PC-9 (cell line): Measurements from ENCODE around the gene CLEC4D. TPM values are rescaled to one million over a fixed set of nuclear protein-coding genes. Genes with fewer than 3 reads are reported as not detected.

ENCODE experiments used
- BruUV-seq: library from RNA; stranded (reverse); fragments of 400-500 nt; replicated peaks from 2 replicates; lab custom pipeline; 2021; lab: Mats Ljungman, UMichigan
- CTCF ChIA-PET: fragments of 300-600 bp; sonication (Branson Sonifier 250); formaldehyde crosslinking; loops from one replicate; lab custom pipeline; 2022; ENCODE audit warnings: antibody characterized with exemption; lab: Charles Lee
- POLR2A ChIA-PET: fragments of 300-600 bp; sonication (Branson Sonifier 250); formaldehyde crosslinking; loops from one replicate; lab custom pipeline; 2022; ENCODE audit warnings: antibody characterized with exemption; ENCODE audit not compliant: unreplicated experiment; lab: Charles Lee
- DNase-seq, 2 experiments: peaks; one replicate each; pipeline versions ENCODE4 v3.0.0 to v3.0.0-alpha.2; 2015 to 2022; ENCODE audit warnings: mixed read lengths in 1 of 2
- H2AFZ ChIP-seq: fragments of 200-600 bp; sonication (generic); 2 replicates; pipeline ENCODE4 v1.8.1; 2017; ENCODE audit warnings: antibody characterized with exemption
- H3F3A ChIP-seq: fragments of 200-600 bp; sonication (generic); 2 replicates; pipeline ENCODE4 v1.8.1; 2017; ENCODE audit warnings: antibody characterized with exemption, mild to moderate bottlenecking, low read depth; ENCODE audit not compliant: insufficient read depth
- H3K27ac ChIP-seq: fragments of 200-600 bp; sonication (generic); 2 replicates; pipeline ENCODE4 v1.6.1; 2016; ENCODE audit warnings: mixed run types
- H3K27me3 ChIP-seq: fragments of 200-600 bp; sonication (generic); 2 replicates; pipeline ENCODE4 v1.6.1; 2016; ENCODE audit warnings: low read depth, mixed run types; ENCODE audit not compliant: insufficient read depth
- H3K36me3 ChIP-seq: fragments of 200-600 bp; sonication (generic); 2 replicates; pipeline ENCODE4 v1.6.1; 2016; ENCODE audit warnings: low read depth, mixed run types
- H3K4me1 ChIP-seq: fragments of 200-600 bp; sonication (generic); replicated peaks from 2 replicates; pipeline ENCODE4 v1.6.1; 2016; ENCODE audit warnings: mixed run types; ENCODE audit not compliant: insufficient read depth
- H3K4me2 ChIP-seq: fragments of 200-600 bp; sonication (generic); 2 replicates; pipeline ENCODE4 v1.6.1; 2017; ENCODE audit warnings: mixed run types
- H3K4me3 ChIP-seq: fragments of 200-600 bp; sonication (generic); 2 replicates; pipeline ENCODE4 v1.6.1; 2016; ENCODE audit warnings: mixed run types
- H3K79me2 ChIP-seq: fragments of 200-600 bp; sonication (generic); 2 replicates; pipeline ENCODE4 v1.6.1; 2017; ENCODE audit warnings: low read depth, mixed run types
- H3K9me2 ChIP-seq: fragments of 200-600 bp; sonication (generic); 2 replicates; pipeline ENCODE4 v1.8.1; 2017; ENCODE audit warnings: mild to moderate bottlenecking; ENCODE audit not compliant: insufficient read depth
- H3K9me3 ChIP-seq: fragments of 200-600 bp; sonication (generic); 2 replicates; pipeline ENCODE4 v1.8.1; 2016; ENCODE audit warnings: low read depth; ENCODE audit not compliant: insufficient read depth
- H4K20me1 ChIP-seq: fragments of 200-600 bp; sonication (generic); 2 replicates; pipeline ENCODE4 v1.8.1; 2017; ENCODE audit not compliant: insufficient read depth
- CTCF ChIP-seq: fragments of 200-600 bp; sonication (generic); conservative IDR thresholded peaks from 2 replicates; pipeline ENCODE4 v1.6.1; 2017; ENCODE audit warnings: mixed run types, antibody characterized with exemption, mild to moderate bottlenecking, moderate library complexity
- EZH2 ChIP-seq: fragments of 200-600 bp; sonication (generic); IDR thresholded peaks from 2 replicates; pipeline ENCODE4 v1.8.0; 2017; ENCODE audit warnings: antibody characterized with exemption, low read depth
- intact Hi-C: fragments of 100-400 bp; cut with micrococcal nuclease; formaldehyde crosslinking; loops from one replicate; pipeline ENCODE4 v1.10.0; 2022; ENCODE audit not compliant: unreplicated experiment
- total RNA-seq: library from RNA; stranded (reverse); gene quantifications from 2 replicates; pipeline ENCODE4 v1.2.3, GENCODE V29; 2021

Gene CLEC4D
- total RNA-seq, 1 experiment from 2014 or later: not detected

- H3K4me3 ChIP-seq: no peak overlapping the region
- H2AFZ ChIP-seq: no peak overlapping the region
- H3K27ac ChIP-seq: no peak overlapping the region
- H3K9me2 ChIP-seq: no peaks in the 10 kb centered on the region
- ChIA-PET CTCF (no interaction called here), POLR2A (no interaction called here)
- no peaks in the 10 kb centered on the region for H4K20me1 ChIP-seq
- TF ChIP-seq CTCF (no peak), EZH2 (no peak)
- H3K79me2 ChIP-seq: no peaks in the 10 kb centered on the region
- H3K4me2 ChIP-seq: no peak overlapping the region
- H3K36me3 ChIP-seq: no peaks in the 10 kb centered on the region
- H3F3A ChIP-seq: no peaks in the 10 kb centered on the region
- H3K9me3 ChIP-seq: no peaks in the 10 kb centered on the region
- no peaks in the 10 kb centered on the region for H3K27me3 ChIP-seq
- H3K4me1 ChIP-seq: no peaks in the 10 kb centered on the region
- no peak for DNase-seq
- intact Hi-C loops: no loop called here
- no TSS peak for BruUV-seq
These were observed 39.9 kb downstream of the CLEC4D start for GRCh38 chr12:8553088-8553627.

- no peaks in the 10 kb centered on the region for H3K4me1 ChIP-seq
- H3K4me2 ChIP-seq: no peak overlapping the region
- H3K27me3 ChIP-seq: no peaks in the 10 kb centered on the region
- CTCF ChIA-PET: interaction anchor here (0.6 kb wide), 1 partner anchor 11 kb away, joined by 7 read pairs; no protein-coding TSS in a partner anchor
- TF ChIP-seq CTCF (no peak), EZH2 (no peak)
- no peaks in the 10 kb centered on the region for H3K9me3 ChIP-seq
- no peak overlapping the region for H2AFZ ChIP-seq
- intact Hi-C loops: no loop called here
- H3K79me2 ChIP-seq: no peaks in the 10 kb centered on the region
- no peak overlapping the region for H3K4me3 ChIP-seq
- H3K27ac ChIP-seq: no peak overlapping the region
- H4K20me1 ChIP-seq: no peaks in the 10 kb centered on the region
- H3F3A ChIP-seq: no peaks in the 10 kb centered on the region
- no peaks in the 10 kb centered on the region for H3K9me2 ChIP-seq
- BruUV-seq: no TSS peak
- no peaks in the 10 kb centered on the region for H3K36me3 ChIP-seq
- DNase-seq: peak in 1 of 2 experiments; percentile 5
- POLR2A ChIA-PET: interaction anchor here (0.5 kb wide), 1 partner anchor 8 kb away, joined by 3 read pairs; no protein-coding TSS in a partner anchor
These were observed 41.3 kb downstream of the CLEC4D start for GRCh38 chr12:8554451-8555195.

GRCh38 chr12:8556531-8557097 is 43.3 kb downstream of the CLEC4D start:
- intact Hi-C loops: no loop called here
- BruUV-seq: no TSS peak
- Histone ChIP-seq H3K79me2 (no peaks in the 10 kb centered on the region), H3K27ac (no peak overlapping the region), H3K27me3 (no peaks in the 10 kb centered on the region; the same call in 1 of the 2 replicates), H2AFZ (no peak overlapping the region), H3K4me3 (no peak overlapping the region), H3K9me3 (no peaks in the 10 kb centered on the region), H3K4me1 (no peaks in the 10 kb centered on the region), H3K4me2 (no peak overlapping the region), H3K9me2 (no peaks in the 10 kb centered on the region), H3F3A (no peaks in the 10 kb centered on the region), H3K36me3 (no peaks in the 10 kb centered on the region), H4K20me1 (no peaks in the 10 kb centered on the region)
- POLR2A ChIA-PET: no interaction called here
- DNase-seq: no peak
- CTCF ChIA-PET: no interaction called here
- no peak for TF ChIP-seq CTCF
- no peak for TF ChIP-seq EZH2
